ENCODE data around the gene ANKZF1.

Gene ANKZF1

GRCh38 chr2:219279151-219279915 lies 49.7 kb downstream of the ANKZF1 start, which contains the start of gene DNAJB2:
DNAJB2 (plus strand) TSS chr2:219279366; CDS start chr2:219279834, 468 bp downstream.
- DNase-seq (ENCODE audit: low read depth, low spot score), result peak; percentile 98
- peak within 1 kb of the TSS; percentile 94 for H3K27ac ChIP-seq

- peak overlapping the region; percentile 94 for H3K27ac ChIP-seq
- no peak for DNase-seq (ENCODE audit: low read depth, low spot score)
These were observed 50.4 kb downstream of the ANKZF1 start for GRCh38 chr2:219279916-219280516.

- DNase-seq (ENCODE audit: low read depth, low spot score), result no peak
- no peak overlapping the region for H3K27ac ChIP-seq
These were observed 51.0 kb downstream of the ANKZF1 start for GRCh38 chr2:219280651-219281050.

GRCh38 chr2:219281588-219281987 lies 52.0 kb downstream of the ANKZF1 start:
- no peak overlapping the region for H3K27ac ChIP-seq

GRCh38 chr2:219282375-219282774 lies 52.8 kb downstream of the ANKZF1 start:
- H3K27ac ChIP-seq, result no peak overlapping the region
- no peak for DNase-seq (ENCODE audit: low read depth, low spot score)

More at GRCh38 chr2:219281588-219281987, 52.0 kb downstream of the ANKZF1 start:
- no peak for DNase-seq (ENCODE audit: low read depth, low spot score)

GRCh38 chr2:219282943-219283581 lies 53.5 kb downstream of the ANKZF1 start:
- H3K27ac ChIP-seq, result no peak overlapping the region
- no peak for DNase-seq (ENCODE audit: low read depth, low spot score)

GRCh38 chr2:219284501-219285372 lies 55.1 kb downstream of the ANKZF1 start:
- peak overlapping the region; percentile 63 for H3K27ac ChIP-seq

GRCh38 chr2:219285373-219285735 lies 55.7 kb downstream of the ANKZF1 start:
- no peak for DNase-seq (ENCODE audit: low read depth, low spot score)
- H3K27ac ChIP-seq, result peak overlapping the region; percentile 63

More at GRCh38 chr2:219284501-219285372, 55.1 kb downstream of the ANKZF1 start:
- DNase-seq (ENCODE audit: low read depth, low spot score), result no peak

GRCh38 chr2:219285894-219286425 lies 56.4 kb downstream of the ANKZF1 start:
- peak overlapping the region; percentile 63 for H3K27ac ChIP-seq
- no peak for DNase-seq (ENCODE audit: low read depth, low spot score)
